EH (cell line): ENCODE results near the gene MLLT6.

Source experiments
- DNase-seq: peaks from one replicate; pipeline ENCODE4 v3.0.0-alpha.2; 2015; ENCODE audit warnings: low read depth

MLLT6 gene

DNA sequence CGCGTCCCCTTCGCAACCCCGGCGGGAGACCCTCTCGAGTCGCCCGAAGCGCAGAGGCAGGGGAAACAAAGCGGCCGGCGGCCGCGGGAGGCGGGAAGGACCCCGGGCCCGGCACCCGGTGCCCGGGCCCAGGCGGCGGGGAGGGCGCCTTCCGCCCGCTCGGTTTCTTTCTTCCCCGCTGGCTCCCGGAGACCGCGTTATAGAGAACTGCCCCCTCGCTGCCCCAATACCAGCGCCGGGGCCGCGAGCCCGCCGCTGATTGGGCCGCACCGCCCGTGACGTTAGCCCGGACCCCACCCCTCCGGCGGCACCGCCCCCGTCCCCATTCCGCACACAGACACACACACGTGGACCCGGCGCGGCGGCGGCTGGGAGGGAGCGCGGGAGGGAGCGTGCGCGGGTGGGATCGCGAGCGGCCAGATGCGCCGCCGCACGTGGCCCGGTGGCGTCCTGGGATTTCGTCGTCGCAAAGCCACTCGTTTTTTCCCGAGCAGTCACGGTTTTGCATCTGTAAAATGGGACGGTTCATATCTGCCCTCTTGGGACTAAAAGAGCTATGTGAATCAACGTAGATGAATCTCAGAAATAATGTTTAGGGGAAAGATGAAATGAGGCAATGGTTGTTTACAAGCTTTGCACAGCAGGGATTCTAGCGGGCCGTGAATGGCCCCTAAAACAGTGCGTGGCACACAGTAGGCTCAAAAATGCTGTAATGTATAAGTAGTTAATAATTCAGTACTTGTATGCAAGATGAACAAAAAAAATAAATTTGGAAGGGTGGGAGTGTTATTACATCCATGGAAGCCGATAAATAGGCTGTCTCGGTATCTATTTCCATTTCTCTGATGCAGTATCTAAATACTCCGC is 30.1 kb upstream of the MLLT6 start, which contains the start of gene EPOP:
Gene EPOP, minus strand, starts transcription at position 209 of the 867 bp plus-strand sequence. CDS start 462 bp downstream, outside the sequence.
- peak; percentile 87 for DNase-seq

DNA sequence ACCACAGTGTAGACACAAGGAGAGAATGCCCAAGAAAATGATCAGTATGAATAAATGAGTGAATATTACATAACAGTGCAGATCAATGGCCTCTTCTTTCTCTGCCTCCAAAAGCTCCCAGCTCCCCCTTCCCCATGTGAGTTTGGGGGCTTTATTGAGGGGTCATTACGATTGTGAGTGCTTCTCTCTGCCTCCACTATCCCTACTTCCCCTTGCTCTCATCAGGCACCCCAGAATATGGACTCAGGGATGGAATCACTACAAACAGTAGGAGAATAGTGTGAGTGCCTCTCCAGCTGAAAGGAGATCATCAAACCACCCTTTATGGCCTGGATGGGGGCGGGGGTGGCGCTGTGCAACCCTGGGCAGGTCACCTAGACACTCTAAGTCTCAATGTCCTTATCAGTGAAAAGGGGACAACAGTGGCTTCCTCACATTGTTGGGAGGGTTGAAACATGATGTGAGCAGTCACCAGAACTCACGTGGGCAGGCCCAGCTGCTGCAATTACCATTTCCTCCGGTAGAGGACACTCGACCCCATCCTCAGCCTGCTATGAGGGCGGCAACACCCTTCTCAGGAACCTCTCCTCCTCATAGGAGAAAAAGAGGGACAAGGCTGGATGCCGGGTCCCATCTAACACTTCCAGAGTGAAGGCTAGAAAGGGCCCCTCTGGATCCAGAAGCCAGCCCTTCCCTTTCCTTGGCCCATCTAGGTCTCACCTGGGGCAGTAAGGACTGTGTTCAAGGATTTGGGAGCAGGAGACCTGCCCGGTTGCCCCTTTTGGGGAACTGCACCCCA is 28.2 kb upstream of the MLLT6 start:
- peak; percentile 88 for DNase-seq

DNA sequence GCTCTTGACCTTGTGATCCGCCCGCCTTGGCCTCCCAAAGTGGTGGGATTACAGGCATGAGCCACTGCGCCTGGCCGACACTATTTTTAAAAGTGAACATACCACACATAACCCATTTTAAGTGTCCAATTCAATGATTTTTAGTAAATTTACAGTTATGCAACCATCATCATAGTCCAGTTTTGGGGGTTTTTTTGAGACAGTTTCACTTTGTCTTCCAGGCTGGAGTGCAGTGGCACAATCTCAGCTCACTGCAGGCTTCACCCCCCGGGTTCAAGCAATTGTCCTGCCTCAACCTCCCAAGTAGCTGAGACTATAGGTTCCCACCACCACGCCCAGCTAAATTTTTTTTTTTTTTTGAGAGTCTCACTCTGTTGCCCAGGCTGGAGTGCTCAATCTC is 27.3 kb upstream of the MLLT6 start:
- no peak for DNase-seq

DNA sequence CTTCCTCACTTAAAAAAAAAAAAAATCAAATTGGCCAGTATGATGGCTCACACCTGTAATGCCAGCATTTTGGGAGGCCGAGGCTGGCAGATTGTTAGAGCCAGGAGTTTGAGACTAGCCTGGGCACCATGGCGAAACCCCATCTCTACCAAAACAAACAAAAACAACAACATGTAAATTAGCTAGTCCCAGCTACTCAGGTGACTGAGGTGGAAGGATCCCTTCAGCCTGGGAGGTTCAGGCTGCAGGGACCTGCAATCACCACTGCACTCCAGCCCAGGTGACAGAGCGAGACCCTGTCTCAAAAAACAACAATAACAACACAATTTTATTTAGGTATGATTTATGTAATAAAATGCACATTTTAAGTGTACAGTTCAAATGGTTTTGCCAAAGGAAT is 24.0 kb upstream of the MLLT6 start:
- DNase-seq = no peak

DNA sequence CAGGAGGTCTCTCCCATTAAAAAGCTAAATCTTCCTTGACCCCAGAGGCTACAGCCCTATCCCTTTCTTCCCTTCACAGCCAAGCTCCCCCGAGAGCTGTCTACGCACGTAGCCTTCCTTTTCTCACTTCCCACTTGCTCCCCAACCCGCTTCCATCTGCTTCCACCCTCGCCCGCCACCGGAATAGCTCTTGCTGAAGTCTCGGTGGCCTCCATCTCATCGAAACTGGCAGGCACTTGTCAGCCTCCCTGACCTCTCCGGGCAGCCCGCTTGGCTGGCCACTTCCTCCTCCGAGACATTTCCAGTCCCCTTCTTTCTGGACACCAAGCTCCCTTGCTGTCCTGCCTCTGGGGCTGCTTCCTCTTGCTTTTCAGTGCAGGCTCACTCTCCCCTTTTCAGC is 19.6 kb upstream of the MLLT6 start:
- DNase-seq = no peak

DNA sequence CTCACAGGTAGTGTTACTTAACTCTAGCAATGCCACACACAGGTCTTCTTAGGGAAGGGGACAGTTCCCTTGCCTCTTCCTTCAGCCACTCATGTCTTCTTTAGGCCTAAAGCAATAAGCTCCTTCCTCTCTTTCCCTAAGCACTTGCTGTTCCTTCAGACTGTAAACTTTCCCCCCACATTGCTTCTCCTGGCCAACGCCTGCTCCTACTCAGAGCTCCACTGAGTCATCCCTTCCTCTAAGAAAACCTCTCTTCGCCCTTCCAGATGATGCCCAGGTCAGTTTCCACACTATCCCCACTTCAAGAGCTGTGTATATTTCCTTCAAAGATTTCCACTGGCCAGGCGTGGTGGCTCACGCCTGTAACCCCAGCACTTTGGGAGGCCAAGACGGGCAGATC is 17.8 kb upstream of the MLLT6 start:
- peak; percentile 59 for DNase-seq

DNA sequence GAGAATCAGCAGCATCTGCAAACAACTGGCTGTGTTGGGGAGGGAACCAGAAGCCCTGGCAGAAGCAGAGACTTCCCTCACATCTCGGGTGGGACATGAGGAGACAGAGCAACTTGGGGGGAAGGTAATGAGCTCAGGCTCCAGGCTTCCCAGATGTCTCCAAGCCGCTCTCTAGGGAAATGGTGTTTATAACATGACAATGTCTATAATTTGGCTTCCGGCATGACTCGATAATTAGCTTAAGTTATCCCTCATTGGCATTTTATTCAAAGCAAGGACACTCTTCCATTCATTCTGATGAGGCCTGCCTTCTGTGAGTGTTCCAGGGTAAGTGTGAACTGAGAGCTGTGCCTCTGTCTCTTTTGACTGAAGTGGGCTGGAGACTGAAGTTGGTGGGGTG is 14.7 kb upstream of the MLLT6 start:
- no peak for DNase-seq

DNA sequence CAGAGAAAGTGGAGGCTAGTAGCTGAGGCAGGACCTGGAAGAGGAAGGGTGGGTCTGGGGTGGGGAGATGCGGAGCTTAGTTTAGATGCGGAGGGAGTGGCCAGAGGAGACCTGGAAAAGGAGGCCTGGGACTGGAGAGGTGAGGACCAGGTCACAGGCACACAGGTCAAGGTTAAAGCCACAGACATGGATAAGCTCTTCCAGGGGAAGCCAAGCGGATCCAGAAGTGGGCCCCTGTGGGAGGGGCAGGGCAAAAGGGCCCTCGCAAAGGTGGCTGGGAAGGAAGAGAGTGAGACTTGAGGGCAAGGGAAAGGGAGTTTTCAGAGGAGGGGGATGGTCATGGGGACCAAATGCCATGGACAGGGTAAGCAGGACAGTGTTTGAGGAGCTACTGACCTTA is 13.9 kb upstream of the MLLT6 start:
- DNase-seq = no peak

DNA sequence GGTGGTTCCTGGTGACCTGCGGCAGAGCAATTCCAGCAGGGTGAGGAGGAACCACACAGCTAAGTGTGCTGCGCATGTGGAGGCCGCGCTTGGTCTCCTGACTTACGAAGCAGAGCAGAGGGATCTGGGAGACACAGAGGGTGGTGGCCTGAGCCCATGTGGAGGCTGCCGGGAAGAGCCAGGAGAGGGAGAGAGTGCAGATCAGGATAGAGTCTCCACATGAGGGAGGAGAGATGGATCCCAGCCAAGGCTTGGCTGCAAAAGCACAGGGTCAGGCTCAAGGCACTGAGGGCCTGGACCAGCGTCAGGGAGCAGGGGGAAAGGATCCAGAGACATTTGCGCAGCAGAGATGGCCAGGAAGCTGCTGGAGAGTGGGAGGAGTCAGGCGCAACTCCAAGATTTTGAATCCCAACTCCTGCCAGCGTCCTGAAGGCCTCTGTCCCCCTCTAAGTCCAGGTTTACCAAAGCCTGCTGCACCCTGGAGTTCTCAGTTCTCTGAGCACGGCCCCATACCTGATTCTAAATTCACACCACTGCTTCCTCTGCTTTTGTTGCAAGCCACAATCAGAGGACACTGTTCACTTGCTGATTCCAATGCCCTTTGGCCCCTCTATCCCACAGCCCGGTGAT is 11.3 kb upstream of the MLLT6 start:
- DNase-seq = peak; percentile 80

DNA sequence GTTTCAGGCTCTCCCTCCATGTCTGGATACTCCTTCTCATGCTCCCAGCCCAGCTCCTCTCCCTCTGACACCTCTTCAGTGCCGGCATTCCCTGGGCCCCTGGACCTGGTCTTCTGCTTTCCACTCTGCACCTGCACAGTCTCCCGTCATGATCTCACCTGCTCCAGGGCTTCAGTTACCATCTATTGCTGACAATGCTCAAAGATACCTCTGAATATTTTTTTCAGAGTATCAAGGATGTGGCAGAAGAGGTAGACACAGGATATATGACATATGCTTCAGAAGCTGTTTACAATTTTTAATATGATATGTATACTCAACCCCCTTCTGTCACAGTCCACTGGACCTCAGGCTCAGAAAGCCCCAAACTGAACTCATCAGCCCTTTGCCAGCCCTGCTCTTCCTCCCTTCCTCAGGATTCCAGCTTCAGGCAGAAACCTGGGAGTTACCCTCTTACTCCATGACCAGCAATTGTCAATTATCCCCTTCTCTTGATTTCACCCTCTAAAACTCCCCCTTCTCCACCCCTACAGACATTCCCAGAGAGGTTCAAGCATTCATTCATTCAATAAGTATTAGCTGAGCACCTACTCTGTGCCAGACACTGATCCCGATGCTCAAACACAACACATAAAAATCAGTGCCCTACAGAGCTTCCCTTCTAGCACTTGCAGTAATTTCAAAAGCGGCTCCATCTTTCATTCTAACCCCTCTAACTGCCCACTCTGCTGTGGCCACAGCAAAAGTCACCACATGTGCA is 7.8 kb upstream of the MLLT6 start:
- no peak for DNase-seq

DNA sequence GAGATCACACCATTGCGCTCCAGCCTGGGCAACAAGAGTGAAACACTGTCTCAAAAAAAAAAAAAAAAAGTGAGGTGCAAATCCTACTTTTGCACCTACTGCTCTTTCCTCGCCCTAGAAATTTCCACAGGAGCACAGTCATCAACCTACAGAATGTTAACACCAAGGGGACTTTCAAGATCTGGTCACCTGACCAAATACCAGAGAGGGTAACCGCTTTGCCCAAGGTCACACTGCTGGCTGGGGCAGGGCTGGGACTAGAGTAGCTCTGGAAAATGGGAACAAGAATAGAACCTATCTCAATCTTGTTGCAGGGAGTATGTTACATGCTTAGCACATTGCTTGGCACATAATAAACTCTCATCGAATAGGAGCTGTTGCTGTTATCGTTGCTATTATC is 6.3 kb upstream of the MLLT6 start:
- no peak for DNase-seq

DNA sequence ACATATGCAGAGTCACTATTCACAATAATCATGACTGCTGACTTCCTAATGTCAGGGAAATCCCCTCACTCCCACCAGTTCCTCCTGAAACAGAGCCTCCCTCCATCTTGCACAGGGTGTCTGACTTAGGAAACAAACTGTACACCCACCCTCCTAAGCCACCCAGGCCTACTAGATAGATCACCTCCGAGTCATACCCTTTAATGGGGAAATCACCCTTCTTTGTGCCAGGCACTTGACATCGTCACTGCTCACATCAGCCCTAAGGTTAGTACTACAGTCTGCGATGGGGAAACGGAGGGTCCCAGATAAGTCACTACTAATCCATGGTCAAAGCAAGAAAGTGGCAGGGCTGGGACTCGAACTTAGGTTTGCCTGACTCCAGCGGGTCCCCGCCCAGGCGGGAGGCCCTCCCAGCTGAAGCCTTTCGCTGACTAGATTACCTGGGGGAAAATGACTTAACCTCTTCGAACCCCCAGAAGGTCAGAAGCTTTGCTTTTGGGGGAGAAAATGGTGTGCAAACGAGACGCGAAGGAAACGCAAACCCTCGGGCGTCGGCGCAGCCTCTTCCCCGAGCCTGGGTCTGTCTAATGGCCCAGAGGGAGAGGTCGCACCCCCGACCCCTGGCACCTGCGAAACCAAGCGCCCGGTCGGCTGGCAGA is 3.4 kb upstream of the MLLT6 start:
- peak; percentile 47 for DNase-seq

DNA sequence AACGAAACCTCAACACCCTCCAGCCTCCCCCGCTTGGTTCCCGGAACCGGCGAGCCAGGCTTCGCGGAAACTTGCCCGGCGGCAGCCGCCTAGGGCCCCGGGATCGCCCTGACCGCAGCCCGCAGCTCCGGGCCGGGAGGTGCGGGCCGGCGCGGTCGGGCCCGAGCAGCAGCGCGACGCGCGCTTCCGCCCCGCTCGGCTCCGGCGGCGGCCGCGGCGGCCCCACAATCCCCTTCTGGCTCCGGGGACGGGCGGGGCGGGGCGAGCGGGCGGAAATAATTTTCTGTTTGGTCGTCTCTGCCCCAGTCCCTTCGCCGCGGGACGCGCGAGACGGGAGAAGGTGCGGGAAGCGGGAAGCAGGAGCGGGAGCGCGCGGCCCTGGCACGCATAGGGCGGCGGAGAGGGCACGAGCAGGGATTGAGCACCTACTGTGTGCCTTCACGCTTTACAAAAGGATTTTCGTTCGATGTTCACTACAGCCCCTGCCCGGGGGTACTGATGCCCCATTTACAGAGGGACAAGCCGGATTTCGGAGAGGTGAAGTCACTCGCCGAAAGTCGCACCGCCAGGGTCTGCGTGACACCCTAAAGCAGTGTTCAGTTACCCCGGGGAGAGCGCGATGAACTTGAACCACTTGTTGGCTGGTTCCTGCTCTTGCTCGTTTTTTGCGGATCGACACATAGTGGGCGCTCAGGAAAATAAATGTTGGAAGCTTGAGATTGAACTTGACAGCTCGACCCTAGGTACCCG is 2.7 kb upstream of the MLLT6 start:
- DNase-seq = peak; percentile 88

DNA sequence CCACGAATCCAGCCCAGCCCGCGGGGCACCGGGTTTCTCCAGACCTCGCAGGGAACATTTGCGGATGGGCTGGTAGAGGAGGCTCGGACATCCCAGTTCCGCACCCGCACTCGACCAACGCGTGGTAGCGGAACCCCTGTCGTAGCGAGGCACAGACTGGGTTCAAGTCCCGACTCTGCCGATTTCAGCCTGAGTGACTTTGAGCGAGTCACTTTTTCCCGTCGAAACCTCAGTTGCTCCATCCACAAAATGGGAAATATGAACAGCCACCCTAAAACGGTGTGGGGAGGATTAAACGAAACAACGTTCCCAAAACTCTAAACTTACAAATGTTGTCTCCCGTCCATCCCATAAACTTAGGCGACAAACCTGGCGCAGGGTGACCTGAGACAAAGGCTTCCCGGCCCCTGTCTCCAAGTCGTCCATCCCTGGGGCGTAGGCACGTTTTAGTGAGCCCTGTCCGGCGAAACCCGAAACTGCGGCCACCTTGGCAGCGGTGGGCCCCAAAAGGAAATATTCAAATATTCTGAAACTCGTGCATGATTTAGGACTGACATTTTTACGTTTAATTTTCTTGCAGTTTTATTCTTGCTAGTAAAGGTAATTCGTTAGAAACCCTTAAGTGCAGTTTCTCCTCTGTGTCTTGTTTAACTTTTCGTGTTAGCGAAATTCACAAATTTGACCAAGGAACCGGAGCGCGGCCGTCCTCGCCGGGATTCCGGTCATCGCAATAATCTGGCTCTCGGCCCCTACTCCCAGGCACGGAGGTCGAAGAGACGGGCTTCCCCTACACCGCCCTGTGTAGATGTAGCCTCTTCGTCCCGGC is 1.9 kb upstream of the MLLT6 start:
- no peak for DNase-seq

DNA sequence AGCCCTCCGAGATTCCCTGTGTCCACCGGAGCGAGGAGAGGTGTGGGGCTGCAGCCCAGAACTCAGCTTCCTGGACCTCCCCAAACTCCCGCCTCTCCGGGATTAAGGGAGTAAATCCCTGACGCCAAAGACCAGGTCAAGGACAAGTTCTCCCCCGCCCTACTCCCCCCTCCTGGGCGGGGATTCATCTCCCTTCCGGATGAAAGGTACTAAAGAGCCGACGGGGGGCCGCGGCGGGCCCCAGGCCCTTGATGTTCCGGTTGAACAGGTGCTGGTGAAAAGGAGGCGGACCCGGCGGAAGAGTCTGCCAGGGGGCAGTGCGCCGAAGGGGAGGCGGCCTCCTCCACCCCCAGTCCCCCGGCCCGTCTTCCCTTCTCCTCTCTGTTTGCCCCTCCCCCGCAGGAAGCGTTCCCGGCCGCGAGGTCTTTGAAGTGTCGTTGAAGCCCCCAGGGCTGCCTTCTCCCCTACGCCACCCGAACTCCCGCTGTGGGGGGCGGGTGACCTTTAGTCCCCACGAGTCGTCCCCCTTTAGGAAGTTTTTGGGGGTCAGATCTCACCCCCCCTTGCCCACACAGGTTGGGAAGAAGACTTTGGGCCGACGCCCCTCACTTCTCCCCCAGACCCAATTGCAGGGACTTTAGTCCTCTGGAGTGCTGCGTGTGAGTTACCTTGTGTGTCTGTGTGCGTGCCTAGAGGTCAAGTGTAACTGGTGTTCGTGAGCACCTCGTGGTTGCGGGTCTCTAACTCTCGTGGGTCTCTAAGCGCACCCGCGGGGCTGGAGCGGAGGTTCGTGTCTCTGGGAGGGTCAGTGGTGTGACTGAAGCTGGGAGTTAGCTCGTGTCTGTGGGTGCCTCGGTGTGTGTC is 1.1 kb upstream of the MLLT6 start:
- peak; percentile 25 for DNase-seq

DNA sequence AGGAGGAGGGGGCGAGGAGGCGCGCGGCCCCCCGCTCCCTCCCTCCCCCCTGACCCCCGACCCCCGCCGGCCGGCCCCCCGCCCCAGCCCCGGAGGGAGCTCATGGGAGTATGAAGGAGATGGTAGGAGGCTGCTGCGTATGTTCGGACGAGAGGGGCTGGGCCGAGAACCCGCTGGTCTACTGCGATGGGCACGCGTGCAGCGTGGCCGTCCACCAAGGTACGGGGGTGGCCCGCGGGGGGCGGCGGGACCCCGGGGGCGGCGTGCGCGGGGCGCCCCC is 390 bp downstream of the MLLT6 start:
- no peak for DNase-seq

DNA sequence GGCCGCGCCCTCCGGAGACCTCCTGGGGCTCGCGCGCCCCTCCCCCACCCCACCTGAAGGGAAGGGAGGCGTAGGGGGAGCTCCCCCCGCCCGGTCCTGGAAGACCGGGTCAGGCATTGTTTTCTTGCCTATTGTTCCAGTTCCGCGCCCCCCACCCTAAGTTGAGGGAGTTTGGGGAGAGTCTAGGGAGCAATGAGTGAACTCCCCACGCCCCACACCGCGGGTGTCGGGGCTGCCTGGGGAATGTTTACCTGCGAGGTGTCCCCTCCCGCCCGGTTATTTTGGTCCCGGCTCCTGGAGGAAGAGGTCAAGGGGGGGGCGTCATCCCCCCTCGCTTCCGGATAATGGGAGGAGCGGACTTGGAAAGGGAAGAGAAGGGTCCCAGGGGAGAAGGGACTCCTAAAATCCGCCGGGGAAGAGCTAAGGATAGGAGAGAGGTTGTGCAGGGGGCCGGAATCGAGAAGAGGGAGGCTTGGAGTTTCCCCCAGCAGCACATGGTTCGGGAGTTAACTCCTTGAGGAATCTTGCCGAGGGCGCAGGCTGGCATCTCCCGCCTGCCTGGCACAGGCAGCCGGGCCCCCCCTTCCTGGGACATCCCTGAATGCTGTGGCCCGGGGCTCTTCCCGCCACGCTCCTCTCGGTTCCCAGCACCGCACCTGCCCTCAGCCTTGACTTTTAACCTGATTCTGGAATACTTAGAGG is 881 bp downstream of the MLLT6 start:
- DNase-seq = peak; percentile 35

DNA sequence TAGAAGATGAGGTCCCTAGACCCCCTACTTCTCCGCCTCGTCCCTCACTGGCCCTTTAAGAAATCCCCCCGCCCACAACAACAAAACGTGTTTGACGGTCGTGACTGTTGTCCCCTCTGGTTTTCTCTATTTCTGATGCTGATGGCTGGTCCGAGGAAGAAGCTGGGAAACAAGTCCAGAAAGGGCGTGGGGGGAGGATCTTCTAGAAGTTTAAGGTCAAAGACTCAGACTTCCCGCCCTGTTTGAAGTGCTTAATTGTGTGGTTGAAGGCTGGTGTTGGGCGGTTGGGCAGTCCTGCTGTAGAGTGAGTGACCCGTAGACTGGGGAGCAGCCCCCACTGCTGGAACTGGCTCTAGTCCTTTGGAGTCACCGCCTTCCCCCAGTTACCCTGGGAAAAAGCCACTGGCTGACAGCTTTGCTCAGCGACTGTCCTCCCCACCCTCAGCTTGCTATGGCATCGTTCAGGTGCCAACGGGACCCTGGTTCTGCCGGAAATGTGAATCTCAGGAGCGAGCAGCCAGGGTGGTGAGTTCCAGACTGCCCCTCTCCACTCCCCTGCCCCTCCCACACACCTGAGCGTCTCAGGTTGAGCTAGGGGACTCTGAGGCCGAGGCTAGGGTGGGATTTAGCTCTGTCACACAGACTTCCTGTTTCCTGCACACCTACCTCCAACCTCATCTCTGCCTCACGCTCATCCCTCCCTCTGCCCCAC is 1.6 kb downstream of the MLLT6 start:
- DNase-seq = peak; percentile 34
